ENCODE data around the gene CAPZB.

CAPZB gene

DNA sequence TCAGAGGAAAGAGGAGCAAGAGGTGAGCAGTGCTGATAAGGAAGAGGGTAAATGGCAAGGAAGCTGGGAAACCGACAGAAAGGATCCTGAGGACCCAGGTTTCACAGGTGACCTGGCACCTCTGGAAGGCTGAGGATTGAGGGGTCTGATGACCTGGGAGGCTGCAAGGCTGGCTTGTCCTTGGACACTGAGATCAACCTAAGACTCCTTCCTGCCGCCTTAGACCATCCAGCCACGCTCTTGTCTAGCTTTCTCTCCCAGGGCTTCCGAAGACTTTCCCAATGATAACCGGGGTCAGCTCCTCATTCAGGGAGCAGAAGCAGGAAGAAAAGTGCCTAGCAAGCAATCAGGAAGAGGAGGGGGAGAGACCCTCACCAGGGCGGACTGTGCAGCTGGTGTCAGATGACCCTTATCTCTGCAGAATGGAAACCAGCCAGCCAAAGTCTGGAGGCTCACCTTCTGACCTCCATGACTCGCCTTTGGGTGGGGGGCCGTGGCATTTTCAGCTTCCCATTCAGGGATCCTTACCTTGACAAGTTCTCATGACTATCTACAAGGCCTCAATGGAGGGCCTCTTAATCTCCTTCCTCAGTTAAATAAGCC is 77.7 kb downstream of the CAPZB start:
- Histone ChIP-seq H3K4me1 (ENCODE audit: control insufficient read depth, insufficient read depth, low read length, poor library complexity, severe bottlenecking) (peaks cover 5% of the 10 kb centered on the region), H3K27me3 (replicated peaks; ENCODE audit: control insufficient read depth, insufficient read depth, low read length, poor library complexity, severe bottlenecking) (no peaks in the 10 kb centered on the region), H3K36me3 (ENCODE audit: control insufficient read depth, insufficient read depth, low read length) (peaks cover 26% of the 10 kb centered on the region), H3K27ac (ENCODE audit: insufficient read depth, low read length, poor library complexity, severe bottlenecking) (no peak overlapping the region), H3K4me3 (ENCODE audit: insufficient read depth, low read depth, low read length, poor library complexity, severe bottlenecking) (no peak overlapping the region), H3K9me3 (ENCODE audit: control insufficient read depth, low read length) (no peaks in the 10 kb centered on the region)
- no peak for DNase-seq

DNA sequence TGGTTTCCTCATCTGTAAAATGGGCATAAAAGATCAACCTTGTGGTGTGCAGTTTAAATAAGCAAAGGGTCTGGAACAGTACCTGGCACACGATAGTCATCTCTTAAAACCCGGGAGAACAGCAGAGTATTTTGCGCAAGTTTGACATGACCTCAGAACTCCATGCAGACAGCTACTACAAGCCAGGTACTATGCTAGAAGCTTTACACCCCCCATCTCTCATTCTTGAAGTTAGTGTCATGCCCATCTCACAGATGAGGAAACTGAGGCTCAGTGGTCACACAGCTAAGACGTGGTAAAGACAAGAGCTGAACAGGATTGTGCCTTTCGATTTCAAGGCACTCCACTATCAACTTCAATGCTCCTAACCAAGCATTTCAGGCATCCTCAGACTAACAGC is 78.7 kb downstream of the CAPZB start:
- no peak overlapping the region for H3K27ac ChIP-seq (ENCODE audit: insufficient read depth, low read length, poor library complexity, severe bottlenecking)
- H3K9me3 ChIP-seq (ENCODE audit: control insufficient read depth, low read length) = no peaks in the 10 kb centered on the region
- peaks cover 5% of the 10 kb centered on the region for H3K4me1 ChIP-seq (ENCODE audit: control insufficient read depth, insufficient read depth, low read length, poor library complexity, severe bottlenecking)
- peaks cover 26% of the 10 kb centered on the region for H3K36me3 ChIP-seq (ENCODE audit: control insufficient read depth, insufficient read depth, low read length)
- no peak overlapping the region for H3K4me3 ChIP-seq (ENCODE audit: insufficient read depth, low read depth, low read length, poor library complexity, severe bottlenecking)
- no peaks in the 10 kb centered on the region for H3K27me3 ChIP-seq (replicated peaks; ENCODE audit: control insufficient read depth, insufficient read depth, low read length, poor library complexity, severe bottlenecking)
- DNase-seq = no peak

DNA sequence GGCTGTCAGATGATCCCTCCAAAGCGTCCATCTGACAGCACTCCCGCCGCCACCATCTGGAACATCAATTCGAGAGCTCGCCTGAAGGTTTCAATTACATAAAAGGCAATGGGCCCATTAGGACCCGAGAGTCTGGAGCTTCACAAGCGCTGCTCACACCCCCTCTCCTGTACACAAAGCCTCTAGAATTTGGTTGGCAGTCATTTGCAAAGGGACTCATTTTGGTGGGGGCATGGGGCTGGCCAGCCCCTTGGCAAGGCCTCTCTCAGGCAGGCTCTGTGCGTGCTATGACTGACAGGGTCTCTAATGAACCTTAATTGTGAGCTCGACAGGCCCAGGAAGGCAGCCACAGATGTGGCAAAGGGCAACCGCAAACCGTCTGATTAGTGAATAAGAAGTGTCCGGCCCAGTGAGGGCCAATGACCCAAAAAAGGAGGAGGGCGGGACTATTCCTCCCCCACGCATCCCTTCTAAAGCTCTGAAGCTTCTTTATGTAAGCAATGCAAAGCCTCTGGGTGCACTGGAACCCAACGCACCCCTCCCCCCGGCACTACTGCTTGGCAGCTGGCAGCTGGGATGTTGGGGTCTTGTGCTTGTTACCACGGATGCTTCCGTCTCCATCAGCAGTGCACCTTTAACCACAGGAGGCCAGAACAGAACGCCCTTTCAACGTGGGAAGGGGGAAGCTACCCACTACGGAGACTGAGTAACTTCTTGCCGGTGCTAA is 79.4 kb downstream of the CAPZB start:
- Histone ChIP-seq H3K9me3 (ENCODE audit: control insufficient read depth, low read length) (no peaks in the 10 kb centered on the region), H3K36me3 (ENCODE audit: control insufficient read depth, insufficient read depth, low read length) (peaks cover 26% of the 10 kb centered on the region), H3K27me3 (replicated peaks; ENCODE audit: control insufficient read depth, insufficient read depth, low read length, poor library complexity, severe bottlenecking) (no peaks in the 10 kb centered on the region), H3K4me3 (ENCODE audit: insufficient read depth, low read depth, low read length, poor library complexity, severe bottlenecking) (no peak overlapping the region), H3K27ac (ENCODE audit: insufficient read depth, low read length, poor library complexity, severe bottlenecking) (no peak overlapping the region), H3K4me1 (ENCODE audit: control insufficient read depth, insufficient read depth, low read length, poor library complexity, severe bottlenecking) (peaks cover 5% of the 10 kb centered on the region)
- DNase-seq = no peak

GRCh38 chr1:19405195-19405760 is 80.1 kb downstream of the CAPZB start:
- Histone ChIP-seq H3K4me3 (ENCODE audit: insufficient read depth, low read depth, low read length, poor library complexity, severe bottlenecking) (no peak overlapping the region), H3K27me3 (replicated peaks; ENCODE audit: control insufficient read depth, insufficient read depth, low read length, poor library complexity, severe bottlenecking) (no peaks in the 10 kb centered on the region), H3K9me3 (ENCODE audit: control insufficient read depth, low read length) (no peaks in the 10 kb centered on the region), H3K27ac (ENCODE audit: insufficient read depth, low read length, poor library complexity, severe bottlenecking) (no peak overlapping the region), H3K4me1 (ENCODE audit: control insufficient read depth, insufficient read depth, low read length, poor library complexity, severe bottlenecking) (peaks cover 9% of the 10 kb centered on the region), H3K36me3 (ENCODE audit: control insufficient read depth, insufficient read depth, low read length) (peaks cover 26% of the 10 kb centered on the region)
- no peak for DNase-seq

DNA sequence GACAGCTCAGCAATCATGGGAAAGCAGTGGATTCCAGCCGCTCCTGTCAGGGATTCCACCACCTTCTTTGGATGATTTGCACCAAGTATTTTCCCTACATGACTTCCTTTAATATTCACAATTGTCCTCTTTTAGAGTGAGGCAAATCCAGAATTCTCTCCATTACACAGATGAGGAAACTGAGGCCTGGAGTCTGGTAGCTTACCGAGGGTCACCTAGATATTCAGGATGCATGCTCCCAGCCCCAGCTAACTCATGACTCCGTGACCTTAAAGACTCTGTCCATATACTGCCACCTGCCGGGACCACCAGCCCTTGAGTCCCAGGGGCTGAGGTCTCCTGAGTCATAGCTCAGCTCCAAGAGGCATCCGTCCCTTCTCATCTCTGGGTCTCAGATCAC is 80.6 kb downstream of the CAPZB start:
- H3K4me1 ChIP-seq (ENCODE audit: control insufficient read depth, insufficient read depth, low read length, poor library complexity, severe bottlenecking) = peaks cover 10% of the 10 kb centered on the region
- H3K27ac ChIP-seq (ENCODE audit: insufficient read depth, low read length, poor library complexity, severe bottlenecking) = no peak overlapping the region
- no peaks in the 10 kb centered on the region for H3K27me3 ChIP-seq (replicated peaks; ENCODE audit: control insufficient read depth, insufficient read depth, low read length, poor library complexity, severe bottlenecking)
- H3K4me3 ChIP-seq (ENCODE audit: insufficient read depth, low read depth, low read length, poor library complexity, severe bottlenecking) = no peak overlapping the region
- no peak for DNase-seq
- no peaks in the 10 kb centered on the region for H3K9me3 ChIP-seq (ENCODE audit: control insufficient read depth, low read length)
- H3K36me3 ChIP-seq (ENCODE audit: control insufficient read depth, insufficient read depth, low read length) = peaks cover 26% of the 10 kb centered on the region

DNA sequence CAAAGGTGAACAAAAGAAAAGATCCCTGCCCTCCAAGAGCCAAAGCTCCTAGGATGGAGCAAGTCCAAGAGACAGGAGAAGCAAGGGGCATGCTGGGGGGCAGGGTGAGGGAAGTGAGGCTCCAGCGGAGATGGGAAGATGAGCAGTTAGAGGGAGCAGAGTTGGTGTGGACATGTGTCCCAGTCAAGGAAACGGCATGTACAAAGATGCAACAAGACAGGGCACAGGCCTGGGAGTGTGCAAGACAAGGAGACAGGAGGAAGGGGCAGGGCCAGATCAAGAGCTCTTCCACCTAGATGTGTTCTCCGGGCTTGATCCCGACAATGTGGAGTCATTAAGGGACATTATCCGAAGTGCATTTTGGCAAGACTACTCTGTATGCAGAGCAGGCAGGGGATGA is 82.1 kb downstream of the CAPZB start:
- Histone ChIP-seq H3K4me1 (ENCODE audit: control insufficient read depth, insufficient read depth, low read length, poor library complexity, severe bottlenecking) (peaks cover 12% of the 10 kb centered on the region), H3K27ac (ENCODE audit: insufficient read depth, low read length, poor library complexity, severe bottlenecking) (no peak overlapping the region), H3K36me3 (ENCODE audit: control insufficient read depth, insufficient read depth, low read length) (peaks cover 21% of the 10 kb centered on the region)

GRCh38 chr1:19402031-19402813 is 83.1 kb downstream of the CAPZB start:
- no peak for DNase-seq
- no peak overlapping the region for H3K4me3 ChIP-seq (ENCODE audit: insufficient read depth, low read depth, low read length, poor library complexity, severe bottlenecking)
- no peak overlapping the region for H3K27ac ChIP-seq (ENCODE audit: insufficient read depth, low read length, poor library complexity, severe bottlenecking)
- peaks cover 12% of the 10 kb centered on the region for H3K4me1 ChIP-seq (ENCODE audit: control insufficient read depth, insufficient read depth, low read length, poor library complexity, severe bottlenecking)
- no peaks in the 10 kb centered on the region for H3K9me3 ChIP-seq (ENCODE audit: control insufficient read depth, low read length)
- H3K36me3 ChIP-seq (ENCODE audit: control insufficient read depth, insufficient read depth, low read length) = peaks cover 17% of the 10 kb centered on the region
- no peaks in the 10 kb centered on the region for H3K27me3 ChIP-seq (replicated peaks; ENCODE audit: control insufficient read depth, insufficient read depth, low read length, poor library complexity, severe bottlenecking)

More for the DNA sequence above, 82.1 kb downstream of the CAPZB start:
- Histone ChIP-seq H3K4me3 (ENCODE audit: insufficient read depth, low read depth, low read length, poor library complexity, severe bottlenecking) (no peak overlapping the region), H3K27me3 (replicated peaks; ENCODE audit: control insufficient read depth, insufficient read depth, low read length, poor library complexity, severe bottlenecking) (no peaks in the 10 kb centered on the region), H3K9me3 (ENCODE audit: control insufficient read depth, low read length) (no peaks in the 10 kb centered on the region)
- DNase-seq = no peak

- Histone ChIP-seq H3K36me3 (ENCODE audit: control insufficient read depth, insufficient read depth, low read length) (peaks cover 17% of the 10 kb centered on the region), H3K4me3 (ENCODE audit: insufficient read depth, low read depth, low read length, poor library complexity, severe bottlenecking) (no peak overlapping the region), H3K27me3 (replicated peaks; ENCODE audit: control insufficient read depth, insufficient read depth, low read length, poor library complexity, severe bottlenecking) (no peaks in the 10 kb centered on the region), H3K4me1 (ENCODE audit: control insufficient read depth, insufficient read depth, low read length, poor library complexity, severe bottlenecking) (peaks cover 12% of the 10 kb centered on the region), H3K27ac (ENCODE audit: insufficient read depth, low read length, poor library complexity, severe bottlenecking) (no peak overlapping the region), H3K9me3 (ENCODE audit: control insufficient read depth, low read length) (no peaks in the 10 kb centered on the region)
- no peak for DNase-seq
These were observed 83.8 kb downstream of the CAPZB start for GRCh38 chr1:19401535-19401889.

DNA sequence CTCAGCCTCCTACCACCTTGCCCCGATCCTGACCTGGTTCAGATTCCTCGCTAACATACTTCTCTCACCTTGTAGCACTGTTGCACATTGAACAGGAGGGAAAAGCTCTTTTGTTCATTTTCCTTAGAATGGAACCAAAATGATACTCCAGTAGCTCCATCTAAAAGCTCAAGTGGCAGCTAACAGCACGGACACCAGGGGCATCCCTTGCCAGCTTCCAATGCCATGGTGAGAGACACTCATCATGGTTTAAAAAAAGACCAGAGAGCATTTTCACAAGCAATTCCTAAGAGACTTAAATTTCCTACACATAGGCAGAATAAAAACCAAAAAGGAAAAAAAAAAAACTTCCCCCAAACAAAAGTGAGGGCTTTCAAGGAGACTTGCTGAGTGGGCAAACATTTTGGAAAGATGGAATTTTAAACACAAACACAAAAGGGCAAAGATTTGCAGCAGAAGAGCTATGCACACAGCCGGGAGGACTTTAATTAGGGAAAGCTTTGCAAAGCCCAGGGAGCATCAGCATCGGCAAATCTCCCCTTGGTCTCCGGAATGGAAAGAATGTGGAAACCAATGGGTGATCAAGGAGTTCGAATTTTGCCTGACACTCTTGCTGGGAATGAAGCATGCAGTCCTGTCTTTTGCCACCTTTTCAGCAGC is 84.3 kb downstream of the CAPZB start:
- peaks cover 9% of the 10 kb centered on the region for H3K4me1 ChIP-seq (ENCODE audit: control insufficient read depth, insufficient read depth, low read length, poor library complexity, severe bottlenecking)
- H3K9me3 ChIP-seq (ENCODE audit: control insufficient read depth, low read length) = no peaks in the 10 kb centered on the region
- H3K27ac ChIP-seq (ENCODE audit: insufficient read depth, low read length, poor library complexity, severe bottlenecking) = no peak overlapping the region
- no peaks in the 10 kb centered on the region for H3K27me3 ChIP-seq (replicated peaks; ENCODE audit: control insufficient read depth, insufficient read depth, low read length, poor library complexity, severe bottlenecking)
- H3K36me3 ChIP-seq (ENCODE audit: control insufficient read depth, insufficient read depth, low read length) = peaks cover 22% of the 10 kb centered on the region
- no peak for DNase-seq
- H3K4me3 ChIP-seq (ENCODE audit: insufficient read depth, low read depth, low read length, poor library complexity, severe bottlenecking) = no peak overlapping the region

Data from effector memory CD4-positive, alpha-beta T cell (primary cell).